Activated T-helper 1 cell treated with anti-CD3 and anti-CD28 coated beads, Interleukin-12 subunit alpha, Interleukin-12 subunit beta, Interleukin-2, Interleukin-4 antibody, amounts not matched to agents 30 ng/mL and 10 ng/mL and 1 ng/mL, durations not matched to agents 14 hours and 24 hours and 36 hours (primary cell): ENCODE data around the gene PACSIN2. TPM values are rescaled to one million over a fixed set of nuclear protein-coding genes. Genes with fewer than 3 reads are reported as not detected.

Source experiments
- DNase-seq: peaks from one replicate; pipeline ENCODE4 v3.0.0; 2021; ENCODE audit warnings: low spot score
- H3K27ac Mint-ChIP-seq: one replicate; pipeline ENCODE4 v1.8.0; 2021; ENCODE audit warnings: mild to moderate bottlenecking, mixed read lengths
- H3K27me3 Mint-ChIP-seq: one replicate; pipeline ENCODE4 v1.8.0; 2022; ENCODE audit warnings: mild to moderate bottlenecking, moderate library complexity, mixed read lengths; ENCODE audit not compliant: insufficient read depth
- H3K36me3 Mint-ChIP-seq: one replicate; pipeline ENCODE4 v1.8.0; 2021; ENCODE audit warnings: low read depth, mixed read lengths
- H3K4me1 Mint-ChIP-seq: one replicate; pipeline ENCODE4 v1.8.0; 2021; ENCODE audit warnings: low read depth, mixed read lengths
- H3K4me3 Mint-ChIP-seq: one replicate; pipeline ENCODE4 v1.8.0; 2021; ENCODE audit warnings: mild to moderate bottlenecking, moderate library complexity, mixed read lengths
- H3K9me3 Mint-ChIP-seq: one replicate; pipeline ENCODE4 v1.8.0; 2021; ENCODE audit warnings: mixed read lengths
- intact Hi-C: fragments of 100-400 bp; cut with micrococcal nuclease; formaldehyde crosslinking; loops from one replicate; pipeline ENCODE4 v1.15.1; 2024
- total RNA-seq: library from RNA; stranded (reverse); gene quantifications from 2 replicates; pipeline ENCODE4 v1.2.3, GENCODE V29; 2022

Gene PACSIN2
- total RNA-seq, 1 donor from 2014 or later: 30.5 TPM

- intact Hi-C loops: no loop called here
- Mint-ChIP-seq H3K27ac (no peak overlapping the region), H3K4me1 (peaks cover 23% of the 10 kb centered on the region), H3K27me3 (no peaks in the 10 kb centered on the region), H3K36me3 (peaks cover 42% of the 10 kb centered on the region), H3K9me3 (no peaks in the 10 kb centered on the region), H3K4me3 (no peak overlapping the region)
- no peak for DNase-seq
Measured at GRCh38 chr22:42842658-42843370, 172.1 kb downstream of the PACSIN2 start.

GRCh38 chr22:42841444-42841843 lies 173.5 kb downstream of the PACSIN2 start:
- H3K27ac Mint-ChIP-seq: no peak overlapping the region
- H3K36me3 Mint-ChIP-seq: peaks cover 38% of the 10 kb centered on the region
- intact Hi-C loops: no loop called here
- H3K4me3 Mint-ChIP-seq: no peak overlapping the region
- no peak for DNase-seq
- peaks cover 23% of the 10 kb centered on the region for H3K4me1 Mint-ChIP-seq
- no peaks in the 10 kb centered on the region for H3K27me3 Mint-ChIP-seq
- no peaks in the 10 kb centered on the region for H3K9me3 Mint-ChIP-seq

GRCh38 chr22:42837556-42837955 lies 177.4 kb downstream of the PACSIN2 start:
- DNase-seq: no peak
- Mint-ChIP-seq H3K9me3 (no peaks in the 10 kb centered on the region), H3K36me3 (peaks cover 17% of the 10 kb centered on the region), H3K27ac (no peak overlapping the region), H3K4me3 (no peak overlapping the region), H3K27me3 (no peaks in the 10 kb centered on the region), H3K4me1 (peaks cover 7% of the 10 kb centered on the region)
- intact Hi-C loops: no loop called here

- intact Hi-C loops: no loop called here
- no peaks in the 10 kb centered on the region for H3K4me1 Mint-ChIP-seq
- no peak overlapping the region for H3K4me3 Mint-ChIP-seq
- H3K27ac Mint-ChIP-seq: no peak overlapping the region
- H3K27me3 Mint-ChIP-seq: no peaks in the 10 kb centered on the region
- peaks cover 14% of the 10 kb centered on the region for H3K36me3 Mint-ChIP-seq
- no peaks in the 10 kb centered on the region for H3K9me3 Mint-ChIP-seq
- DNase-seq: no peak
Measured at GRCh38 chr22:42836026-42836425, 178.9 kb downstream of the PACSIN2 start.

GRCh38 chr22:42834177-42834949 lies 180.6 kb downstream of the PACSIN2 start:
- H3K36me3 Mint-ChIP-seq: peaks cover 16% of the 10 kb centered on the region
- H3K4me1 Mint-ChIP-seq: no peaks in the 10 kb centered on the region
- no peaks in the 10 kb centered on the region for H3K27me3 Mint-ChIP-seq
- no peaks in the 10 kb centered on the region for H3K9me3 Mint-ChIP-seq
- H3K4me3 Mint-ChIP-seq: no peak overlapping the region
- no peak for DNase-seq
- intact Hi-C loops: no loop called here
- H3K27ac Mint-ChIP-seq: no peak overlapping the region

GRCh38 chr22:42833104-42833503 lies 181.8 kb downstream of the PACSIN2 start:
- H3K36me3 Mint-ChIP-seq: peaks cover 20% of the 10 kb centered on the region
- no peak overlapping the region for H3K4me3 Mint-ChIP-seq
- intact Hi-C loops: no loop called here
- H3K27me3 Mint-ChIP-seq: no peaks in the 10 kb centered on the region
- no peak for DNase-seq
- no peaks in the 10 kb centered on the region for H3K9me3 Mint-ChIP-seq
- H3K27ac Mint-ChIP-seq: no peak overlapping the region
- no peaks in the 10 kb centered on the region for H3K4me1 Mint-ChIP-seq

GRCh38 chr22:42831712-42832111 lies 183.2 kb downstream of the PACSIN2 start:
- intact Hi-C loops: no loop called here

GRCh38 chr22:42830161-42830560 lies 184.8 kb downstream of the PACSIN2 start:
- no peak overlapping the region for H3K4me3 Mint-ChIP-seq
- intact Hi-C loops: no loop called here
- H3K36me3 Mint-ChIP-seq: peaks cover 20% of the 10 kb centered on the region
- no peaks in the 10 kb centered on the region for H3K4me1 Mint-ChIP-seq
- DNase-seq: no peak
- H3K27ac Mint-ChIP-seq: no peak overlapping the region
- no peaks in the 10 kb centered on the region for H3K9me3 Mint-ChIP-seq
- no peaks in the 10 kb centered on the region for H3K27me3 Mint-ChIP-seq

More at GRCh38 chr22:42831712-42832111, 183.2 kb downstream of the PACSIN2 start:
- no peak for DNase-seq
- H3K36me3 Mint-ChIP-seq: peaks cover 20% of the 10 kb centered on the region
- no peaks in the 10 kb centered on the region for H3K27me3 Mint-ChIP-seq
- H3K27ac Mint-ChIP-seq: no peak overlapping the region
- no peaks in the 10 kb centered on the region for H3K4me1 Mint-ChIP-seq
- H3K9me3 Mint-ChIP-seq: no peaks in the 10 kb centered on the region
- no peak overlapping the region for H3K4me3 Mint-ChIP-seq

- Mint-ChIP-seq H3K27me3 (no peaks in the 10 kb centered on the region), H3K27ac (peak overlapping the region; percentile 1), H3K4me3 (no peak overlapping the region), H3K9me3 (no peaks in the 10 kb centered on the region), H3K4me1 (no peaks in the 10 kb centered on the region), H3K36me3 (peaks cover 23% of the 10 kb centered on the region)
- intact Hi-C loops: no loop called here
- no peak for DNase-seq
Measured at GRCh38 chr22:42829302-42829701, 185.6 kb downstream of the PACSIN2 start.

GRCh38 chr22:42825796-42826195 lies 189.2 kb downstream of the PACSIN2 start:
- DNase-seq: no peak
- H3K27me3 Mint-ChIP-seq: no peaks in the 10 kb centered on the region
- intact Hi-C loops: no loop called here
- peaks cover 31% of the 10 kb centered on the region for H3K36me3 Mint-ChIP-seq
- no peaks in the 10 kb centered on the region for H3K4me1 Mint-ChIP-seq
- no peak overlapping the region for H3K27ac Mint-ChIP-seq
- H3K9me3 Mint-ChIP-seq: no peaks in the 10 kb centered on the region
- H3K4me3 Mint-ChIP-seq: no peak overlapping the region

- Mint-ChIP-seq H3K27me3 (no peaks in the 10 kb centered on the region), H3K4me3 (no peak overlapping the region), H3K27ac (no peak overlapping the region), H3K9me3 (no peaks in the 10 kb centered on the region), H3K36me3 (peaks cover 29% of the 10 kb centered on the region), H3K4me1 (peaks cover 6% of the 10 kb centered on the region)
- intact Hi-C loops: loop anchor here (2.0 kb wide), 1 partner anchor 41 kb away; no protein-coding TSS in a partner anchor
- no peak for DNase-seq
Measured at GRCh38 chr22:42821386-42821785, 193.6 kb downstream of the PACSIN2 start.

GRCh38 chr22:42820045-42820763 lies 194.7 kb downstream of the PACSIN2 start:
- Mint-ChIP-seq H3K9me3 (no peaks in the 10 kb centered on the region), H3K27ac (no peak overlapping the region), H3K36me3 (peaks cover 29% of the 10 kb centered on the region), H3K4me1 (peaks cover 6% of the 10 kb centered on the region), H3K27me3 (no peaks in the 10 kb centered on the region), H3K4me3 (no peak overlapping the region)
- no peak for DNase-seq
- intact Hi-C loops: loop anchor here (1.0 to 2.0 kb wide), 2 partner anchors 39 to 158 kb away; no protein-coding TSS in a partner anchor
